ENCODE measurements around the gene ACSL4. TPM values are rescaled to one million over a fixed set of nuclear protein-coding genes. Genes with fewer than 3 reads are reported as not detected.

The ACSL4 gene
- total RNA-seq, 1 experiment from 2014 or later: 55.2 TPM

DNA sequence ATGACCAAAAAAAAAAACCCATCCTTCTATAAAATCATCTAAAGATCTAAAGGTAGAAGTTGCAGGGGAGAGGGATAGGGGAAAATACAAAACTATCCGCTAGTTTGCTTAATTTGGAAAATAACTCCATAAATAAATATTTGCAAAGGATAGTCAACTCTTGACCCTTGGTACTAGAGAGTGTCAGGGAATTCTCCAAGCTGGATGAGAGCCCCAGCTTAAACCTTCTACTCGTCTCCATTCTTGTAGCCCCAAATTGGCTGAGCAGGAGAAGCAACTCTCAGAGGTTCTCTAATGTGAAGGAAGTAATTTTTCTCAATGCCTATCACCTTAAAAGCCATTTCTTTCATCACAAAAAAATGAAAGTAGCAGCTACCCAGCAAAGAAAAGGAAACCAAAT, 35.2 kb downstream of the ACSL4 start:
- TF ChIP-seq, protein P1, sequence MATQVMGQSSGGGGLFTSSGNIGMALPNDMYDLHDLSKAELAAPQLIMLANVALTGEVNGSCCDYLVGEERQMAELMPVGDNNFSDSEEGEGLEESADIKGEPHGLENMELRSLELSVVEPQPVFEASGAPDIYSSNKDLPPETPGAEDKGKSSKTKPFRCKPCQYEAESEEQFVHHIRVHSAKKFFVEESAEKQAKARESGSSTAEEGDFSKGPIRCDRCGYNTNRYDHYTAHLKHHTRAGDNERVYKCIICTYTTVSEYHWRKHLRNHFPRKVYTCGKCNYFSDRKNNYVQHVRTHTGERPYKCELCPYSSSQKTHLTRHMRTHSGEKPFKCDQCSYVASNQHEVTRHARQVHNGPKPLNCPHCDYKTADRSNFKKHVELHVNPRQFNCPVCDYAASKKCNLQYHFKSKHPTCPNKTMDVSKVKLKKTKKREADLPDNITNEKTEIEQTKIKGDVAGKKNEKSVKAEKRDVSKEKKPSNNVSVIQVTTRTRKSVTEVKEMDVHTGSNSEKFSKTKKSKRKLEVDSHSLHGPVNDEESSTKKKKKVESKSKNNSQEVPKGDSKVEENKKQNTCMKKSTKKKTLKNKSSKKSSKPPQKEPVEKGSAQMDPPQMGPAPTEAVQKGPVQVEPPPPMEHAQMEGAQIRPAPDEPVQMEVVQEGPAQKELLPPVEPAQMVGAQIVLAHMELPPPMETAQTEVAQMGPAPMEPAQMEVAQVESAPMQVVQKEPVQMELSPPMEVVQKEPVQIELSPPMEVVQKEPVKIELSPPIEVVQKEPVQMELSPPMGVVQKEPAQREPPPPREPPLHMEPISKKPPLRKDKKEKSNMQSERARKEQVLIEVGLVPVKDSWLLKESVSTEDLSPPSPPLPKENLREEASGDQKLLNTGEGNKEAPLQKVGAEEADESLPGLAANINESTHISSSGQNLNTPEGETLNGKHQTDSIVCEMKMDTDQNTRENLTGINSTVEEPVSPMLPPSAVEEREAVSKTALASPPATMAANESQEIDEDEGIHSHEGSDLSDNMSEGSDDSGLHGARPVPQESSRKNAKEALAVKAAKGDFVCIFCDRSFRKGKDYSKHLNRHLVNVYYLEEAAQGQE (IDR thresholded peaks at IDR 0.05; ENCODE audit: insufficient read depth in 1 of 2, low read depth in 2 of 2, low read length in 1 of 2): no peak
- TF ChIP-seq POLR2AphosphoS5 (IDR thresholded peaks at IDR 0.05; ENCODE audit: low read depth, low read length) (no peak), SIN3A (IDR thresholded peaks at IDR 0.05; ENCODE audit: borderline replicate concordance, insufficient read depth, low read depth, low read length) (no peak), TCF7L2 (IDR thresholded peaks at IDR 0.05; ENCODE audit: low read depth, low read length) (no peak)
- TF ChIP-seq, protein P2, sequence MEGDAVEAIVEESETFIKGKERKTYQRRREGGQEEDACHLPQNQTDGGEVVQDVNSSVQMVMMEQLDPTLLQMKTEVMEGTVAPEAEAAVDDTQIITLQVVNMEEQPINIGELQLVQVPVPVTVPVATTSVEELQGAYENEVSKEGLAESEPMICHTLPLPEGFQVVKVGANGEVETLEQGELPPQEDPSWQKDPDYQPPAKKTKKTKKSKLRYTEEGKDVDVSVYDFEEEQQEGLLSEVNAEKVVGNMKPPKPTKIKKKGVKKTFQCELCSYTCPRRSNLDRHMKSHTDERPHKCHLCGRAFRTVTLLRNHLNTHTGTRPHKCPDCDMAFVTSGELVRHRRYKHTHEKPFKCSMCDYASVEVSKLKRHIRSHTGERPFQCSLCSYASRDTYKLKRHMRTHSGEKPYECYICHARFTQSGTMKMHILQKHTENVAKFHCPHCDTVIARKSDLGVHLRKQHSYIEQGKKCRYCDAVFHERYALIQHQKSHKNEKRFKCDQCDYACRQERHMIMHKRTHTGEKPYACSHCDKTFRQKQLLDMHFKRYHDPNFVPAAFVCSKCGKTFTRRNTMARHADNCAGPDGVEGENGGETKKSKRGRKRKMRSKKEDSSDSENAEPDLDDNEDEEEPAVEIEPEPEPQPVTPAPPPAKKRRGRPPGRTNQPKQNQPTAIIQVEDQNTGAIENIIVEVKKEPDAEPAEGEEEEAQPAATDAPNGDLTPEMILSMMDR (IDR thresholded peaks at IDR 0.05): no peak
- H3K36me3 ChIP-seq (ENCODE audit: control insufficient read depth, insufficient read depth, low read length): no peaks in the 10 kb centered on the region
- ATAC-seq (no peak), DNase-seq (ENCODE audit: low read depth, low spot score) (no peak)
- ChIA-PET CTCF (no interaction called here), POLR2A (no interaction called here)
- H3K4me3 ChIP-seq (ENCODE audit: low read depth in 2 of 2, low read length in 2 of 2): no peak overlapping the region
- H3K27me3 ChIP-seq (ENCODE audit: control insufficient read depth, insufficient read depth, low read length): no peaks in the 10 kb centered on the region
- BruUV-seq (replicated peaks): no TSS peak
- intact Hi-C loops (cut with micrococcal nuclease; ENCODE audit: unreplicated experiment) (no loop called here), in situ Hi-C loops (cut with HindIII; ENCODE audit: low pct_unique_long_range_greater_than_20kb, low sequenced_read_pairs) (no loop called here)
- no peaks in the 10 kb centered on the region for H3K9me3 ChIP-seq (ENCODE audit: control insufficient read depth, insufficient read depth, low read depth, low read length)
- H3K4me1 ChIP-seq (ENCODE audit: control insufficient read depth, insufficient read depth, low read length): no peaks in the 10 kb centered on the region
- no peak overlapping the region for H3K27ac ChIP-seq (ENCODE audit: low read length)

DNA sequence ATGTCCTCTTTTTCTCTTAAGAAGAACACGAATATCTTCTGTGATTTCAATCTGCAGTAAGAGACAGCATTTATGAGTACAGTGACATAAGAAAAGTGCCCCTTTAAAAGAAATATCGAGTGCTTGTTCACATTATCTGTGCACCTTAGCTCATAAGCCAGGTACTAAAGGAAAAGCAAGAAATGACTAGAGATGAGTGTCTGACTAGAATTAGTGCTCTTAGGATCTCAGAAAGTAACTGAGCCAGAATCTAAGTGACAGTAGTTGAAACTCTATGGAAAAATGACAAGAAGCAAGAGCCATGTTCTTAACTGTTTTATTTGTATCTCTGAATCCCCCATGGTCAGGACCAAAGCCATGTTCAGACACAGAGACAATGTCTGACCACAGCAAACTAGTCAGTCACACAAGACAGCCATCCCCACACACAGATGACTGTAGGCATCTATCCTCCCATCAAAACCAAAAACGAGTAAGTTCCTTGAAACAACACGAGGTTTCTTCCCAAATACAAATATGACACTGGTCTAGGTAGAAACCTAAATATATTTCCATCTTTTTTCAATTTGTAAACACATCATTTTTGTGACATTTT, 36.8 kb downstream of the ACSL4 start:
- CTCF ChIA-PET: no interaction called here
- no peaks in the 10 kb centered on the region for H3K27me3 ChIP-seq (ENCODE audit: control insufficient read depth, insufficient read depth, low read length)
- intact Hi-C loops (cut with micrococcal nuclease; ENCODE audit: unreplicated experiment): no loop called here
- H3K4me3 ChIP-seq (ENCODE audit: low read depth in 2 of 2, low read length in 2 of 2): no peak overlapping the region
- TF ChIP-seq, protein P1 (IDR thresholded peaks at IDR 0.05; ENCODE audit: insufficient read depth in 1 of 2, low read depth in 2 of 2, low read length in 1 of 2): no peak
- no peaks in the 10 kb centered on the region for H3K9me3 ChIP-seq (ENCODE audit: control insufficient read depth, insufficient read depth, low read depth, low read length)
- POLR2A ChIA-PET: no interaction called here
- in situ Hi-C loops (cut with HindIII; ENCODE audit: low pct_unique_long_range_greater_than_20kb, low sequenced_read_pairs): no loop called here
- ATAC-seq (no peak), DNase-seq (ENCODE audit: low read depth, low spot score) (no peak)
- no peaks in the 10 kb centered on the region for H3K36me3 ChIP-seq (ENCODE audit: control insufficient read depth, insufficient read depth, low read length)
- H3K4me1 ChIP-seq (ENCODE audit: control insufficient read depth, insufficient read depth, low read length): no peaks in the 10 kb centered on the region
- BruUV-seq (replicated peaks): no TSS peak
- H3K27ac ChIP-seq (ENCODE audit: low read length): no peak overlapping the region

Measured in Panc1 (cell line).